ENCODE results near the gene MCU.

- TF ChIP-seq POLR2A (IDR thresholded peaks at IDR 0.05) (no peak), CTCF (IDR thresholded peaks at IDR 0.05) (no peak)
Measured at GRCh38 chr10:72779874-72780273, 87.9 kb downstream of the MCU start.
